Suprapubic skin (tissue), 4 donors: ENCODE results near the gene CADPS2. TPM values are rescaled to one million over a fixed set of nuclear protein-coding genes. Genes with fewer than 3 reads are reported as not detected.

Experiments used
- DNase-seq, 2 donors: peaks; one replicate each; pipeline ENCODE4 v3.0.0-alpha.2; 2019; ENCODE audit warnings: low spot score in 2 of 2
- H3K27ac ChIP-seq: fragments of 200-600 bp; sonication (generic); one replicate; pipeline ENCODE4 v1.5.1; 2019
- H3K27me3 ChIP-seq: fragments of 200-600 bp; sonication (generic); one replicate; pipeline ENCODE4 v1.5.1; 2019
- H3K36me3 ChIP-seq: fragments of 200-600 bp; sonication (generic); one replicate; pipeline ENCODE4 v1.5.1; 2019
- H3K4me1 ChIP-seq: fragments of 200-600 bp; sonication (generic); one replicate; pipeline ENCODE4 v1.5.1; 2019
- H3K4me3 ChIP-seq: fragments of 200-600 bp; sonication (generic); one replicate; pipeline ENCODE4 v1.5.1; 2019; ENCODE audit warnings: mild to moderate bottlenecking
- H3K9me3 ChIP-seq: fragments of 200-600 bp; sonication (generic); one replicate; pipeline ENCODE4 v1.5.1; 2019
- EP300 ChIP-seq: sonication (generic); formaldehyde crosslinking; IDR thresholded peaks from one replicate; pipeline ENCODE4 v1.6.1; 2017; ENCODE audit warnings: antibody characterized with exemption
- POLR2A ChIP-seq, 2 donors: fragments of 450-650 bp; IDR thresholded peaks; one replicate each; pipeline ENCODE4 v1.6.1; 2017; ENCODE audit warnings: antibody characterized with exemption in 2 of 2, mild to moderate bottlenecking in 2 of 2, moderate library complexity in 2 of 2
- POLR2AphosphoS5 ChIP-seq, 3 donors: sonication (generic); formaldehyde crosslinking; IDR thresholded peaks; one replicate each; pipeline ENCODE4 v1.6.1; 2017; ENCODE audit warnings: antibody characterized with exemption in 3 of 3
- WGBS: methylation state at CpG from one replicate; pipeline ENCODE4 v1.1.5; 2018; 5-methylcytosine and 5-hydroxymethylcytosine counted together
- total RNA-seq, 4 donors: library from RNA; depleted of rRNA; stranded (reverse); fragments of >200 nt; gene quantifications; one replicate each; pipeline ENCODE4 v1.1.0, GENCODE V29; 2016
- TF ChIP-seq, protein P1 (sequence below), 2 donors: fragments of 200-600 bp in 1 of 2; fragments of 450-650 bp in 1 of 2; sonication (generic) in 1 of 2; IDR thresholded peaks; one replicate each; pipeline ENCODE4 v1.5.1; 2016 to 2019; ENCODE audit warnings: antibody characterized with exemption in 2 of 2, mild to moderate bottlenecking in 1 of 2, moderate library complexity in 1 of 2

Gene CADPS2
- total RNA-seq, 4 donors from 2014 or later = 3.9 to 9.8 (median 8.1) TPM

- no peaks in the 10 kb centered on the region for H3K36me3 ChIP-seq
- H3K4me3 ChIP-seq = no peak overlapping the region
- H3K9me3 ChIP-seq = no peaks in the 10 kb centered on the region
- TF ChIP-seq POLR2AphosphoS5 (IDR thresholded peaks at IDR 0.05) = no peak
- no peak for TF ChIP-seq POLR2A (IDR thresholded peaks at IDR 0.05)
- TF ChIP-seq, protein P1, sequence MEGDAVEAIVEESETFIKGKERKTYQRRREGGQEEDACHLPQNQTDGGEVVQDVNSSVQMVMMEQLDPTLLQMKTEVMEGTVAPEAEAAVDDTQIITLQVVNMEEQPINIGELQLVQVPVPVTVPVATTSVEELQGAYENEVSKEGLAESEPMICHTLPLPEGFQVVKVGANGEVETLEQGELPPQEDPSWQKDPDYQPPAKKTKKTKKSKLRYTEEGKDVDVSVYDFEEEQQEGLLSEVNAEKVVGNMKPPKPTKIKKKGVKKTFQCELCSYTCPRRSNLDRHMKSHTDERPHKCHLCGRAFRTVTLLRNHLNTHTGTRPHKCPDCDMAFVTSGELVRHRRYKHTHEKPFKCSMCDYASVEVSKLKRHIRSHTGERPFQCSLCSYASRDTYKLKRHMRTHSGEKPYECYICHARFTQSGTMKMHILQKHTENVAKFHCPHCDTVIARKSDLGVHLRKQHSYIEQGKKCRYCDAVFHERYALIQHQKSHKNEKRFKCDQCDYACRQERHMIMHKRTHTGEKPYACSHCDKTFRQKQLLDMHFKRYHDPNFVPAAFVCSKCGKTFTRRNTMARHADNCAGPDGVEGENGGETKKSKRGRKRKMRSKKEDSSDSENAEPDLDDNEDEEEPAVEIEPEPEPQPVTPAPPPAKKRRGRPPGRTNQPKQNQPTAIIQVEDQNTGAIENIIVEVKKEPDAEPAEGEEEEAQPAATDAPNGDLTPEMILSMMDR (IDR thresholded peaks at IDR 0.05) = no peak
- TF ChIP-seq EP300 = no peak
- H3K27me3 ChIP-seq = no peaks in the 10 kb centered on the region
- H3K27ac ChIP-seq = no peak overlapping the region
- 38% methylated on average over 1 of the region's 1 CpG for WGBS
- DNase-seq = no peak
- H3K4me1 ChIP-seq = no peaks in the 10 kb centered on the region
These were observed 370.9 kb downstream of the CADPS2 start for GRCh38 chr7:122515404-122515803.

GRCh38 chr7:122511268-122511667 lies 375.0 kb downstream of the CADPS2 start:
- Histone ChIP-seq H3K4me3 (no peak overlapping the region), H3K9me3 (no peaks in the 10 kb centered on the region), H3K4me1 (no peaks in the 10 kb centered on the region), H3K27me3 (no peaks in the 10 kb centered on the region), H3K27ac (no peak overlapping the region), H3K36me3 (no peaks in the 10 kb centered on the region)
- DNase-seq = no peak
- WGBS = 86% methylated on average over 2 of the region's 2 CpGs
- TF ChIP-seq POLR2AphosphoS5 (IDR thresholded peaks at IDR 0.05) (no peak), POLR2A (IDR thresholded peaks at IDR 0.05) (no peak), EP300 (no peak)
- TF ChIP-seq, protein P1 (IDR thresholded peaks at IDR 0.05) = no peak

DNA sequence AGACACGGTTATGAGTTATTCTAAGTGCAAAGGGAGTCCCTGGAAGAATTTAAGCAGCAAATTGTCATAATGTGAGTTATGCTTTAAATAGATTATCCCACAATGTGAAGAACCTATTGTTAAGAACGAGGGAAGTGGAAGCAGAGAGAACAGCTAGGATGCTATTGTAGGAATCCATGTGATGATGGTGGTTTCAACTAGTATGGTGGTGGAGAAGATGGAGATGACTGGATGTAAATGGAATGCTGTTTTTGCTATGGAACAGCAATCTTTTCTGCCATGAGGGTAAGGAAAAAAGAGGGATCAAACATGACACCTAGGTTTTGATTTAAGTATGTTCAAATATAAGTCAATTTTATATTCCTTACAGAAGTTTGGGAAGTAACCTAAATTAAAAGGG lies 378.7 kb downstream of the CADPS2 start:
- no peak for DNase-seq

DNA sequence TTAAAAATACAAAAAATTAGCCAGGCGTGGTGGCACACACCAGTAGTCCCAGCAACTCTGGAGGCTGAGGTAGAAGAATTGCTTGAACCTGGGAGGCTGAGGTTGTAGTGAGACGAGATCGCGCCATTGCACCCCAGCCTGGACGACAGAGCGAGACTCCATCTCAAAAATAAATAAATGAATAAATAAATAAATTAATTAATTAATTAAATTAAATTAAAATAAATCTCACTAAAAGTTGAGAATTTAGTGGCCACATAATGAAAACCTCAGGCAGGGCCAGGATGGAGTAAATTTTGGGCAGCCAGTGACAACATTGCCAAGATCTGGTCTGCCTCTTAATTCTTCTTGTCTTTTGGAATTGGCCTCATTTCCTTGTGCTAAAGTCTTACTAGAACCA lies 394.3 kb downstream of the CADPS2 start:
- H3K4me1 ChIP-seq = no peaks in the 10 kb centered on the region
- no peak for DNase-seq
- 96% methylated on average over 6 of the region's 6 CpGs for WGBS
- no peaks in the 10 kb centered on the region for H3K9me3 ChIP-seq
- H3K27me3 ChIP-seq = no peaks in the 10 kb centered on the region
- H3K27ac ChIP-seq = no peak overlapping the region
- no peak overlapping the region for H3K4me3 ChIP-seq
- H3K36me3 ChIP-seq = no peaks in the 10 kb centered on the region
- TF ChIP-seq POLR2AphosphoS5 (IDR thresholded peaks at IDR 0.05) = no peak
- TF ChIP-seq EP300 = no peak
- TF ChIP-seq POLR2A (IDR thresholded peaks at IDR 0.05) = no peak
- TF ChIP-seq, protein P1 (IDR thresholded peaks at IDR 0.05) = no peak

More for the DNA sequence above, 378.7 kb downstream of the CADPS2 start:
- no peak overlapping the region for H3K4me3 ChIP-seq
- no peaks in the 10 kb centered on the region for H3K4me1 ChIP-seq
- H3K9me3 ChIP-seq = no peaks in the 10 kb centered on the region
- 69% methylated on average over 2 of the region's 2 CpGs for WGBS
- H3K27ac ChIP-seq = no peak overlapping the region
- H3K27me3 ChIP-seq = no peaks in the 10 kb centered on the region
- no peaks in the 10 kb centered on the region for H3K36me3 ChIP-seq
- TF ChIP-seq, protein P1 (IDR thresholded peaks at IDR 0.05) = no peak
- no peak for TF ChIP-seq EP300

GRCh38 chr7:122488241-122488640 lies 398.0 kb downstream of the CADPS2 start:
- Histone ChIP-seq H3K9me3 (no peaks in the 10 kb centered on the region), H3K27ac (no peak overlapping the region), H3K4me3 (no peak overlapping the region), H3K4me1 (no peaks in the 10 kb centered on the region), H3K27me3 (no peaks in the 10 kb centered on the region), H3K36me3 (no peaks in the 10 kb centered on the region)
- 89% methylated on average over 3 of the region's 3 CpGs for WGBS
- TF ChIP-seq POLR2AphosphoS5 (IDR thresholded peaks at IDR 0.05) (no peak), EP300 (no peak), POLR2A (IDR thresholded peaks at IDR 0.05) (no peak)
- TF ChIP-seq, protein P1 (IDR thresholded peaks at IDR 0.05) = no peak
- DNase-seq = no peak
